ENCODE results near the gene COL24A1.

DNA sequence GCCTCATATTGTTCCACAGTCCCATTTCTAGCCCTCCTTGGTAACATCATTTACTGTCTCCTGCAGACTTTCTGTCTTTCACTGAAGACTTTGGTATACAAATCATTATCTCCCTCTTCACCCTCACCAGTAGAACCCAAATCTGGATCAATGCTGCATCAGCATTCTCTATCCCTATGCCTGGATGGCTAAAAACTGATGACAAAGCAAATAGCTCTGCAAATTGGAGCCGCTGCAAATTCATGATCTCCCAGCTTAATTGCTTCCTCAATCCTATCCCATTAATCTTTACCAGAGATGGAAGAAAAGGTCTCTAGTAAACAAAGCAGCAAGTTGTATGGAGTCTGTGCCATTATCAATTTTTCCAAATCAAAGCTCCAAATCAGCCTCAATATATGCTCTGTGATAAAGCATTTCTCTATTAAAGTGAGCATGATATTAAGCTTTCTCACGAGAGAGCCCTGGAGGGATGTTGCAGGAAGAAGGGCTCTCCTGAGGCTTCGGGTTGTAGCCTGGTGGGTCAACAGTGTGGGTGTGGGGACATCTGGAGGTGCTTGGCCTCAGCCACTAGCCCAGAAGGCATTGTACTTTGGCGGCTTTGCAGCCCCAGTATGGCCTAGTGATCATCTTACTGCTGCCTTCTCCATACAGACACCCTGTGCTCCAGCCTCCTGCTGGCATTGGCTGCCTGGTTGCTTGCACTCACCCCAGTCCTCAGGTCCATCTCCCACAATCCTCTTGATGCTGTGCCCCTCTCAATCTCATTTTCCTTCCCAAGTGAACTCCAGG, 46.2 kb upstream of the COL24A1 start:
- TF ChIP-seq, protein P1, sequence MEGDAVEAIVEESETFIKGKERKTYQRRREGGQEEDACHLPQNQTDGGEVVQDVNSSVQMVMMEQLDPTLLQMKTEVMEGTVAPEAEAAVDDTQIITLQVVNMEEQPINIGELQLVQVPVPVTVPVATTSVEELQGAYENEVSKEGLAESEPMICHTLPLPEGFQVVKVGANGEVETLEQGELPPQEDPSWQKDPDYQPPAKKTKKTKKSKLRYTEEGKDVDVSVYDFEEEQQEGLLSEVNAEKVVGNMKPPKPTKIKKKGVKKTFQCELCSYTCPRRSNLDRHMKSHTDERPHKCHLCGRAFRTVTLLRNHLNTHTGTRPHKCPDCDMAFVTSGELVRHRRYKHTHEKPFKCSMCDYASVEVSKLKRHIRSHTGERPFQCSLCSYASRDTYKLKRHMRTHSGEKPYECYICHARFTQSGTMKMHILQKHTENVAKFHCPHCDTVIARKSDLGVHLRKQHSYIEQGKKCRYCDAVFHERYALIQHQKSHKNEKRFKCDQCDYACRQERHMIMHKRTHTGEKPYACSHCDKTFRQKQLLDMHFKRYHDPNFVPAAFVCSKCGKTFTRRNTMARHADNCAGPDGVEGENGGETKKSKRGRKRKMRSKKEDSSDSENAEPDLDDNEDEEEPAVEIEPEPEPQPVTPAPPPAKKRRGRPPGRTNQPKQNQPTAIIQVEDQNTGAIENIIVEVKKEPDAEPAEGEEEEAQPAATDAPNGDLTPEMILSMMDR (IDR thresholded peaks at IDR 0.05): no peak
- no peak for TF ChIP-seq POLR2A (IDR thresholded peaks at IDR 0.05; ENCODE audit: low read depth)
